Adrenal gland (tissue), 12 donors: Measurements from ENCODE around the gene F7. TPM values are rescaled to one million over a fixed set of nuclear protein-coding genes. Genes with fewer than 3 reads are reported as not detected.
"Not testable (repeated sequence)": the region's sequence is repeated elsewhere in the genome, so short reads cannot be mapped to it uniquely, and the experiment has no call there.

Source experiments
- DNase-seq, 7 donors: peaks; one replicate each; pipeline ENCODE4 v3.0.0-alpha.2; 2019 to 2020
- H3K27ac ChIP-seq, 5 donors: fragments of 200-600 bp; sonication (generic) in 4 of 5; 1 replicate in 3 of 5; 2 replicates in 2 of 5; pipeline versions ENCODE4 v1.5.1 to v1.8.0; 2016 to 2020; ENCODE audit warnings: mild to moderate bottlenecking in 1 of 5
- H3K27me3 ChIP-seq: fragments of 200-600 bp; 2 replicates; pipeline ENCODE4 v1.8.0; 2021
- H3K36me3 ChIP-seq, 2 donors: fragments of 200-600 bp; replicated peaks in 1 of 2; 1 replicate in 1 of 2; 2 replicates in 1 of 2; pipeline versions ENCODE4 v1.5.1 to v1.8.0; 2018 to 2022
- H3K4me1 ChIP-seq, 2 donors: fragments of 200-600 bp; replicated peaks in 1 of 2; 1 replicate in 1 of 2; 2 replicates in 1 of 2; pipeline versions ENCODE4 v1.5.1 to v1.8.0; 2018 to 2021
- H3K4me3 ChIP-seq, 4 donors: fragments of 200-600 bp; sonication (generic) in 3 of 4; one replicate each; pipeline ENCODE4 v1.5.1; 2016 to 2018
- H3K9me3 ChIP-seq, 3 donors: fragments of 200-600 bp; sonication (generic) in 1 of 3; replicated peaks in 1 of 3; 1 replicate in 2 of 3; 2 replicates in 1 of 3; pipeline versions ENCODE4 v1.5.1 to v1.8.0; 2016 to 2021
- CTCF ChIP-seq, 6 experiments: fragments of 450-650 bp in 4 of 6; fragments of 200-600 bp in 2 of 6; sonication (generic) in 1 of 6; IDR thresholded peaks; 1 replicate in 5 of 6; 2 replicates in 1 of 6; pipeline versions ENCODE4 v1.5.1 to v1.8.0; 2016 to 2021; ENCODE audit warnings: antibody characterized with exemption in 6 of 6, mild to moderate bottlenecking in 2 of 6, moderate library complexity in 1 of 6
- POLR2A ChIP-seq, 2 donors: fragments of 450-650 bp; IDR thresholded peaks; one replicate each; pipeline ENCODE4 v1.6.1; 2017; ENCODE audit warnings: antibody characterized with exemption in 2 of 2, mild to moderate bottlenecking in 2 of 2, moderate library complexity in 1 of 2
- WGBS, 4 donors: extraction: QIAGEN DNeasy Blood & Tissue Kit in 2 of 4; methylation state at CpG; one replicate each; pipeline versions ENCODE4 v1.1.5 to v1.1.7; 2013 to 2017; 5-methylcytosine and 5-hydroxymethylcytosine counted together
- intact Hi-C, 2 donors: fragments of 100-400 bp; cut with DNase I; formaldehyde crosslinking; loops; one replicate each; pipeline versions ENCODE4 v1.14.1 to v1.15.0; 2022 to 2023
- polyA plus RNA-seq, 3 donors: library from polyadenylated mRNA; stranded (reverse); fragments of 200-250 nt in 2 of 3; fragments of 350-450 nt in 1 of 3; fragmentation: Illumina TruSeq in 1 of 3; extraction: RNeasy Lipid Tissue Mini Kit (QIAGEN cat#74804) in 1 of 3; gene quantifications; one replicate each; pipeline ENCODE4 v1.2.3, GENCODE V29; 2013 to 2014
- total RNA-seq, 9 donors: library from RNA; depleted of rRNA in 4 of 9; stranded (reverse); fragments of >200 nt in 4 of 9; fragments of 120-200 nt in 1 of 9; fragmentation: NEBNext Ultra II Directional in 1 of 9; extraction: Animal tissue kit (Norgen Biotek cat#: 25700) in 1 of 9; gene quantifications; one replicate each; pipeline versions ENCODE4 v1.1.0 to v1.2.4, GENCODE V29; 2013 to 2023
- donor health status: healthy with polysubstance abuse.
- donor health status: Bipolar disorder and iron deficiency.
- donor health status: DM: yes; HTN: yes; CAD: no.
- donor health status: DM: no; HTN: no; CAD: no.
- donor health status: DM: no; HTN: no; CAD: no.
- donor health status: DM: yes; HTN: yes; CAD: no.

F7 gene
- total and polyA plus RNA-seq, 12 donors = 0.05 to 0.61 (median 0.08) TPM; not detected in 7

GRCh38 chr13:113098162-113098732 lies 7.3 kb upstream of the F7 start:
- Histone ChIP-seq H3K4me3 (no peak overlapping the region), H3K4me1 (no peaks in the 10 kb centered on the region), H3K9me3 (no peaks in the 10 kb centered on the region), H3K27me3 (no peaks in the 10 kb centered on the region), H3K36me3 (no peaks in the 10 kb centered on the region), H3K27ac (no peak overlapping the region)
- intact Hi-C loops = no loop called here
- WGBS, 4 donors = 76 to 80% (median 79%) methylated on average over 30 of the region's 30 CpGs
- TF ChIP-seq CTCF (IDR thresholded peaks at IDR 0.05) = no peak
- TF ChIP-seq POLR2A (IDR thresholded peaks at IDR 0.05) = no peak
- no peak for DNase-seq

GRCh38 chr13:113099142-113099541 lies 6.4 kb upstream of the F7 start:
- TF ChIP-seq POLR2A (IDR thresholded peaks at IDR 0.05) (no peak), CTCF (IDR thresholded peaks at IDR 0.05) (no peak)
- WGBS, 4 donors = 73 to 87% (median 80%) methylated on average over 11 of the region's 11 CpGs
- H3K36me3 ChIP-seq = no peaks in the 10 kb centered on the region
- peaks cover 4% of the 10 kb centered on the region for H3K27me3 ChIP-seq
- H3K4me3 ChIP-seq = no peak overlapping the region
- no peak overlapping the region for H3K27ac ChIP-seq
- intact Hi-C loops = no loop called here
- no peak for DNase-seq
- H3K9me3 ChIP-seq = no peaks in the 10 kb centered on the region
- no peaks in the 10 kb centered on the region for H3K4me1 ChIP-seq

- H3K9me3 ChIP-seq, DNase-seq, H3K27me3 ChIP-seq, H3K4me1 ChIP-seq, H3K4me3 ChIP-seq, intact Hi-C loops, H3K27ac ChIP-seq, H3K36me3 ChIP-seq: not testable (repeated sequence)
- WGBS, 4 donors = 70 to 85% (median 74%) methylated on average over 7 to 10 of the region's 10 CpGs
These were observed 3.3 kb upstream of the F7 start for GRCh38 chr13:113102302-113102701.

GRCh38 chr13:113102727-113103126 lies 2.9 kb upstream of the F7 start:
- Histone ChIP-seq H3K4me3 (no peak overlapping the region), H3K27ac (no peak overlapping the region), H3K9me3 (no peaks in the 10 kb centered on the region), H3K36me3 (no peaks in the 10 kb centered on the region), H3K4me1 (no peaks in the 10 kb centered on the region), H3K27me3 (peaks cover 7% of the 10 kb centered on the region)
- no peak for DNase-seq
- TF ChIP-seq CTCF (IDR thresholded peaks at IDR 0.05) = no peak
- TF ChIP-seq POLR2A (IDR thresholded peaks at IDR 0.05) = no peak
- 74 to 87% (median 85%) methylated on average over 10 to 12 of the region's 12 CpGs for WGBS, 4 donors
- intact Hi-C loops = no loop called here

GRCh38 chr13:113103646-113104045 lies 1.9 kb upstream of the F7 start:
- Histone ChIP-seq H3K9me3 (no peaks in the 10 kb centered on the region), H3K36me3 (no peaks in the 10 kb centered on the region), H3K4me1 (no peaks in the 10 kb centered on the region), H3K27me3 (peaks cover 7% of the 10 kb centered on the region), H3K27ac (no peak overlapping the region), H3K4me3 (no peak overlapping the region)
- 73 to 90% (median 82%) methylated on average over 2 to 9 of the region's 9 CpGs; no CpG with 5 or more reads in 1 of the 4 donors for WGBS, 4 donors
- DNase-seq = no peak
- intact Hi-C loops = no loop called here
- TF ChIP-seq POLR2A (IDR thresholded peaks at IDR 0.05) (no peak), CTCF (IDR thresholded peaks at IDR 0.05) (no peak)
